Activated CD8-positive, alpha-beta memory T cell treated with anti-CD3 and anti-CD28 coated beads, Interleukin-2, amount 50 U/mL, for 48 hours (primary cell): ENCODE results near the gene PPIF.

Experiments used
- DNase-seq: peaks from one replicate; pipeline ENCODE4 v3.0.0-alpha.2; 2020

The PPIF gene

DNA sequence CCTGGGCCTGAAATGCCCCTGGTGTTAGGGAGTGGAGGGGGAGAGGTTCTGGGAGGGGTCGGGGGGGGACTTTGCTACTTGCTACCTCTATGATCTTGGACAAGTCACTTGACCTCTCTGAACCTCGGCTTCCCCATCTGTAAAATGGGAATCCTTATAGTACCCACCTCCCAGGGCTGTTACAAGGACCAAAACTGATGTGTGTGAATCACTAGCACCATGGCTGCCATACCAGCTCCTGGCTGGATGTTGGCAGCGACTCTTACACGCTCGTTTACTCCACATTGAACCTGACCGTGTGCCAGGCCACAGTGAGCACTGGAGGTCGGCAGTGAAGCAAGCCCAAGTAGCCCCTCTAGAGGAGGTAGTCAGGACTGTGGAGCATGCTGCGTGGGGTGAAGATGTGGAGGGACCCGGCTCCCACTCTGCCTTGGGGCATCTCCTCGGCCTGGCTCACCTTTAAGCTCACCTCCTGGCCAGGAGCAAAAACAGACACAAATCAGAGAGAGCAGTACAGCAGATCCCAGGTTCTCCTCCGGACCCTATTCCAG, 28.9 kb downstream of the PPIF start:
- DNase-seq, result no peak

DNA sequence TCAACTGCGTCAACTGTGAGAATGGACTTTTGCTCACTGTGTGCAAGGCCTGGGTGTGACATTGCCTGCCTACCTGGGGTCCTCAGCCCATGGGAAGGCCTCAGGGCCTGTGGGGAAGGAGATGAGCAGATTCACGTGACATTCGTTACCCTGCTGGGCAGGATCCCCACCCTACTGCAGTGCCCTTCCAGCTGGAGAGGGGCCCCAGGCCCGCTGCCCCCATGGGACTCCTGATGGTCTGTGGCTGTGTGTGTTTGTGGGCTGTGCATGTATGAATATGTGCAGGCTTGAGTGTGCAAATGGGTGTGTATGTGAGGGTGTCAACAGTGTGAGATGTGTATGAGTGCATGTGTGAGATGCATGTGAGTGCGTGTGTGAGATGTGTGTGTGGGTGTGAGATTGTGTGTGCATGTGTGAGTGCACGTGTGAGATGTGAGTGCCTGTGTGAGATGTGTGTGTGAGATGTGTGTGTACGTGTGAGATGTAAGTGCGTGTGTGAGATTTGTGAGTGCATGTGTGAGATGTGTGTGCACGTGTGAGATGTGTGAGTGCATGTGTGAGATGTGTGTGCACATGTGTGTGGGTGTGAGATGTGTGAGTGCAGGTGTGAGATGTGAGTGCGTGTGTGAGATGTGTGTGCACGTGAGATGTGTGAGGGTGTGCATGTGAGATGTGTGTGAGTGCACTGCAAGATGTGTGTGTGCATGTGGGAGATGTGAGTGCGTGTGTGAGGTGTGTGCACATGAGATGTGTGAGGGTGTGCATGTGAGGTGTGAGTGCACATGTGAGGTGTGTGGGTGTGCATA, 29.7 kb downstream of the PPIF start:
- peak; percentile 32 for DNase-seq

DNA sequence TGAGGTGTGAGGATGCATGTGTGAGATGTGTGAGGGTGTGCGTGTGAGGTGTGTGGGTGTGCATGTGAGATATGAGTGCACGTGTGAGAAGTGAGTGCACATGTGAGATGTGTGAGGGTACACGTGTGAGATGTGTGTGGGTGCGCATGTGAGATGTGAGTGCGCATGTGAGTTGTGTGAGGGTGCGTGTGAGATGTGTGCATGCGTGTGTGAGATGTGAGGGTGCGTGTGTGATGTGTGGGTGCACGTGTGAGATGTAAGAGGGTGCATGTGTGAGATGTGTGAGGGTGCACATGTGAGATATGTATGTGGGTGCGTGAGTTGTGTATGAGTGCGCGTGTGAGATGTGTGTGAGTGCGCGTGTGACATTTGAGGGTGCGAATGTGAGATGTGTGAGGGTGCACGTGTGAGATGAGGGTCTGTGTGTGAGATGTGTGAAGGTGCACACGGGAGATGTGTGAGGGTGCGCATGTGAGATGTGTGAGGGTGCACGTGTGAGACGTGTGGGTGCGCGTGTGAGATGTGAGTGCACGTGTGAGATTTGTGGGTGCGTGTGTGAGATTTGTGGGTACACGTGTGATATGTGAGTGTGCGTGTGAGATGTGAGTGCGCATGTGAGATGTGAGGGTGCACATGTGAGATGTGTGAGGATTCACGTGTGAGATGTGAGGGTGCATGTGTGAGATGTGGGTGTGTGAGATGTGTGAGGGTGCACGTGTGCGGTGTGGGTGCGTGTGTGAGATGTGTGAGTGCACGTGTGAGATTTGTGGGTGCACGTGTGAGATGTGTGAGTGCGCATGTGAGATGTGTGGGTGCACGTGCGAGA, 30.5 kb downstream of the PPIF start:
- DNase-seq, result no peak

DNA sequence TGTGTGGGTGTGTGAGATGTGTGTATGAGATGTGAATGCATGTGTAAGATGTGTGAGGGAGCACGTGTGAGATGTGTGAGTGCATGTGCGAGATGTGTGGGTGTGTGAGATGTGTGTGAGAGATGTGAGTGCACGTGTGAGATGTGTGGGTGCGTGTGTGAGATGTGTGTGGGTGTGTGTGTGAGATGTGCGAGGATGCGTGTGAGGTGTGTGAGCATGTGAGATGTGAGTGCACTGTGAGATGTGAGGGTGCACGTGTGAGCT, 31.0 kb downstream of the PPIF start:
- no peak for DNase-seq

DNA sequence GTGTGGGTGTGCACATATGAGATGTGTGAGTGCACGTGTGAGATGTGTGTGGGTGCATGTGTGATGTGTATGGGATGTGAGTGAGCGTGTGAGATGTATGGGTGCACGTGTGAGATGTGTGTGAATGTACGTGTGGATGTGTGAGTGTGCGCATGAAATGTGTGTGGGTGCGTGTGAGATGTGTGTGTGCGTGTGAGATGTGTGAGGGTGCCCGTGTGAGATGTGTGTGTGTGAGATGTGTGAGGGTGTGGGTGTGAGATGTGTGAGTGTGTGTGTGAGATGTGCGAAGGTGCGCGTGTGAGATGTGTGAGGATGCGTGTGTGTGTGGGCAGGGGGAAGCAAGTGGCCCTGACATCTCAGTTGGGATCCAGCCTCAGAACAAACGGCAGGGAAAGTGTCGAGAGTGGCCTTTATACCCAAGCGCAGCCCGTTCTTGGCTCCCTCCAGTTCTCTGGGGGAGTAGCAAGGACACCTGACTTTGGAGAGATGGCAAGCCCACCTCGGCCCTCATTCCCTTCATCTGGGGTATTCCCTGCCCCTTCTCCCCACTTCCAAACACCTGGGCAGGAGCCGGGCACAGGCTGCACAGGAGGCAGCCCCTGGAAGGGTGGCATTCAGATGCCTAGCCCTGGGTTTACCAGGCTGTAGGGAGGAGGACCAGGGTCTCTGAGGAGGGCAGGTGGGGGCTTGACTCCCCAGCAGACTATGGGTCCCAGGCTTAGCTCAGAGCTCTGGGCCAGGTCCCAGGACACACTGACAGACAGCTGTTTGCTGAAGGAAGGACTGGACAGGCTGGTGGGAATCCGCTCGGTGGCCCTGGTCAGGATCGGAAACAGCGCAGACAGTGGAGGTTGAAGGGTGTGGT, 31.6 kb downstream of the PPIF start:
- DNase-seq, result peak; percentile 44

DNA sequence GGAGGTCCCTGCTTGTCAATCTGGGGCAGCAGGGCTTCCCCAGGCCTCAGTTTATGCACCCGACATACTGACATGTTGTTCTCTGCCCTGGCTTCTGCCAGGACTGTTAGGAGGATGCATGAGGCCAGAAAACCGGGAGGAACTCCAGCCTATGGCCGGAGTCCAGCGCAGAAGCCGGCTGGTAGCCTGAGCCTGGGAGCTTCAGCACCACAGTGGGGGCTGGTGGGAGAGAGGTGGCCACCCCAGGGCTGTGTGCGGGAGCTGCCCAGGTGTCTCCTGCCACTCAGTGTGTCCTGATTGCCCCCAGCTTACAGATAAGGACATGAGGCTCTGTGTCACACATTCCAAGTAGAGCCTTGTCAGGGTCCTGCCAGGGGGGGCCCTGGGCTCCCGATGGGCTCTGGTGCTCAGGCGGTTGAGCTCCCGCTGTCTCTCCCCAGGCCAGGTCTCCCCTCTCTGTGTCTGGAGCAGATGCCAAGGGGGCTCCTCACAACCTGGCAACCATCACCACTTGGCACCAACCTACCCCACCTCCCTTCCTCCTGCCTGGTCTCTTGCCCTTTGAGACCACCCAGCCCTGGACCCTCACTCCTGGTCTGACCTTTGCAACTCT, 32.3 kb downstream of the PPIF start:
- DNase-seq, result peak; percentile 36

DNA sequence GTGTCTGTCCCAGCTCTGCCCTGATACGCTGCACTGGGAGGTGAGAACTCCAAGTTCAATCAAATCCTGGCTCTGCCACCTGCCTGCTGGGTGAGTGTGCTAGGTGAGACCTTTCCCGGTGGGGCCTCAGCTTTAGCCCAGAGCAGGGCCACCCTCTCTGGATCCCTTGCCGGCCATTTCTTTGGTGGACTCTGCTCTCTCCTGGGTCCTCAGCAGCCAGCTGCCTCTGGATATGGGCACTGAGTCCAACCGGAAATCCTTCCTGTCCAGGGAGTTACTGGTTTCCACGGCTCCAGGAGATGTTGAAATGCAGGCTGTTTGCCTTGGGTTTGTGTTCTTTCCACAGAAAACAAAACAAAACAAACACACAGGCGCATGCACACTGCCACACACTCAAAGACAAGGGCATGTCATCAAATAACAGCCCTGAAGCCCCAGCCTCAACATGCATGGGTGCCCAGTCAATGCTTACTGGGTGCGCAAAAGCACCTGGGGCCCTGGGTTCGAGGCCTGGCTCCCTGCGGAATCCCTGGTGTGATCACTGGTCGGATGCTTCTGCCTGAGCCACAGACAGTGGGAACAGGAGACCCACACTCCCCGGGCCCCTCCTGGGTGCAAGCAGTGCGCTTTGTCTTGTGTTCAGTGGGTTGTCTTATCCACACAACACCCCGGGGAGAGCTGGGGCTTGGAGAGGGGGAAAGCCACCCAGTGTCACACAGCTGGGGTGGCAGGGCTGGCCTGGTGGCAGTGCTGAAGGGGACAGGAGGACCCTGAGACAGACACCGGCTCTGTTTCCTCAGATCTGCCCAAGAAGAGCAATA, 33.1 kb downstream of the PPIF start:
- DNase-seq, result peak; percentile 44

DNA sequence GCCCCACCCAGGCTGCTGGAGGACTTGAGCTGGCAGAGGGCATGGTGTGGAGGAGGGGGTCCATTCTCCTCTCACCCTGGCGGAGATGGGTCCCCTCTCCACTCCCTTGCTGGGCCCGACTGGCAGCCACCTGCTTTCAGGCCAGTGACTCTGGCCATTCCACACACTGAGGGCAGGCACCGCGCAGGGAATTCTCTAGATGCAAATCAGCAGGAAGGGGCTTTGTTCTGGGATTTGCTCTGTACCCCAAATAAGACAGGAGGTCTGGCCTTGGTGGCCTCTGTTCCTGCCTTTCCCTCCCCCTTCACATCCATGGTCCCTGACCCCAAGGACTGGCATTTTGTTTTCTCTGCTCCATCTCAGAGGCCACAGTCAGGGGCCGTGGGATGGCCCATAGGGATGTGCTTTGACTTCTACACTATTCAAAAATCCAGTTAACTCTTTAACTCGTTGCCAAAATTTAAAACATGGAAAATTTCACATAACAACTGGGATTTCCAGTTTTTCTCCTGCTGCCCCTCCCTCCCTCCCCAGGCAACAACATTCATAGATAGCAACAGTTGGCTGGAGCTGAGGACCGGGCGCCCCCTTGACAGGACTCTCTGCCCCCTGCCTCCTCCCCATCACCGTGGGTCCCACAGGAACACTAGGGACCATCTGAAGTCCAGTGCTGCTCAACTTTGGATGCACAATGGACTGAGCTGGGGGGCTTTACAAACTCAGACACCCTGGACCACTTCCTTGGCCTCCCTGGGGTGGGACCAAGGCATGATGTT, 33.9 kb downstream of the PPIF start:
- peak; percentile 34 for DNase-seq

DNA sequence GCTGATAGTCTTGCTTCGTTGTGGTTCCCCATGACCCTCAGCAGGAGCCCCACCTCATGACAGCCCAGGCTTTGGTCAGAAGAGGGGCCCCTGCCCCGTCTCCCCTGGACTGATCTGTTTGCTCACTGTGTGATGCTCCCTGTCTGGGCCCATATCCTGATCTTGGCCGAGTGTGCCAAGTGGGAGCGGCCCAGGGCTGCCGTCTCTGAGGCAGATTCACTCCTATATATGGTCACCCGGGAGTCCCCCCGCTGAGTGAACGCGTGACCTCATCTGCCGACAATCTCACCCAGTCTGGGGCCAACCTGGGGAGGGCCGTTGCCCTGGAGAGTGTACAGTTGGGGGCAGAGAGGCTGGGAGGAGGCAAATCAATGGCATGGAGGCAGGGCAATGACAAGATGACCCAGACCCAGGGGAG, 34.5 kb downstream of the PPIF start:
- peak; percentile 39 for DNase-seq

DNA sequence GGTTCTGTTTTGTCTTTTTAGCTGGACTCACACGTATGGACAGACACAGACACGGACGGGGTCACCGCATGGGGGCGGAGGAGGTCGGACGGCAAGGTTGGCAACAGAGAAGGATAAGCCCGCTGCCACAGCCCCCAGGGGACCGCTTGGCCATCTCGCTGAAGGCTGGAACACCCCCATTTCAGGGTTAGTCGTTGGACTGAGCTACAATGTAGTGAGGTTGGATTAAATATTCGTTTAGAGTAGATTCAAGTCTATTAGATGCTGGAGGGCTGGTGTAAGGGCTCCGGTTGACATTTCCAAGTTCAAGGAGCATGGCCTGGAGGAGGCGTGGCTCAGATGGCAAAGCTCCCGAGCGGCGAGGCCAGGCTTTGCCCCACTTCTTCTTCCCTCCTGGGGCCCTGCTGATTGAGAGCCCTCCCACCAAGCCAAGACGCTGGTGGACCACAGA, 35.2 kb downstream of the PPIF start:
- DNase-seq, result no peak

DNA sequence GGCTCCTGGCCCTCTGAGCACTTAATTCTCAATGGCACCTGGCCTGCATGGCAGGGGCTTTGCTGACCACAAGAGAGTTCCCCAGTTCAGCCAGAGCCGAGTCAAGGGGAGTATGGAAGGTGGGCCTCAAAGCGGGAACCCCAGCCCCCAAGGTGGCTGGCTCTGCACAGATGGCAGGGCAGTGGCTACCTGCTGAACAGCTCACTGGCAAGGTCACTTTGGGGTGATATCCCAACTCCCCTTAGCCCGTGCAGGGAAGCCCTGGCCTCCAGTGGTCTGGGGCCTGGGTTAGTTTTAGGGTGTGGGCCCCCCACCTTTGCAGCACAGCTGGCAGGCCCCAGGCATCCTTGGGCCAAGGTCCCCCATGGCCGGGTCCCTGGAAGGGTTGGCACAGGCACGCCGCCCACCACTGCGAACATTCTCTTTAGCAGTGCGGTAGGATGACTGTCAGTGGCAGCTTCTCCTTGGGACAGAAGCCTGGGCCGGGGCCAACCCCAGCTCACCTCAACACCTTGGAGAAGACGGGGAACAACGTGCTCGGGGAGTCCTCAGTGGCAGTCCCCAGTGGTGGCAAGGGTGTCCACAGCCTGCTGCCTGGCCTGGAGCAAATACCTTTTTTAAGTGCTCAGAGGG, 36.8 kb downstream of the PPIF start:
- peak; percentile 46 for DNase-seq

DNA sequence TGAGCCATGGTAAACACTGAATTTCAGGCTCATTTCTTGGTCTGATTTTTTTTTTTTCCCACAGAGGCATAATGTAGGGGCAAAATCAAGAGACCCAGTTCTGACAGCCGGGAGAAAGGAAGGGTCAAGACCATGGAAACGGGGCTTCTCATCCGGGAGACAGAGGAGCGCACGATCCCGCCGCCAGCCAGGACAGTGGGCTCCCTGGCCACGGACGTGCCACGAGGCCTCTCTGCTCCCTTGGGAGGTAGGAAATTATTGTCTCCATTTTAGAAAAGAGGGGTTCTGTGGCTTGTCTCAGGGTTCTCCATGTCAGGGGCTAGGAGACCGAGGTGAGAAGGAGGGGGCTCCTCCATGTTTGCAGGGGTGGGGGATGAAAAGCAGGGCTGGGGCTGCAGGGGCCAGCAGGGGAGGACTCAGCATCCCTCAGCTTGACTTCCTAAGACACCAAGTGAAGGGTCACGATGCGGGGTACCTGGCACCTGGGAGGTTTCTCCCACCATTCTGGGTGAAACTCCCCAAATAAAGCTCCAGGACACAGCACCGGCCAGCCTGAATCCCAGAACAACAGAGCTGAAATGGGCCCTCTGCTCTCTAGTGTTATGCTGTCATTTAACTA, 37.6 kb downstream of the PPIF start:
- DNase-seq, result no peak

DNA sequence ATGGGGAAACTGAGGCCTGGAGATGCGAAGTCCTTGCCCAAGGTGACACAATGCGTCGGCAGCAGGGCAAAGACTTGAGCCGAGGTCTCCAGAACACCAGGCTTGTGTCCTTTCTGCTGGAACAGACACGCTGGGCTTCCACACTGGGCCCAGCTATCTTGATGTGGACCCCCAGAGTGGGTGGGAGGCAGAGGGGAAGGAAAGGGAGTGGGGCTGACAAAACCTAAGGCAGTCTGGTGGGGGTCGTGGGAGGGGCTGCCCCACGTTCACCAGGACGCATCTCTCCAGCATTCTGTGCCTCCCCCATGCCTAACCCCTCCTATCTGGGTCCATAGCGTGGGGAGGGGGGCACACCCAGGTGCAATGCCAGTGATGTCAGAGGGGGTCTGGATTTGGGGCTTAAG, 38.1 kb downstream of the PPIF start:
- DNase-seq, result peak; percentile 36

DNA sequence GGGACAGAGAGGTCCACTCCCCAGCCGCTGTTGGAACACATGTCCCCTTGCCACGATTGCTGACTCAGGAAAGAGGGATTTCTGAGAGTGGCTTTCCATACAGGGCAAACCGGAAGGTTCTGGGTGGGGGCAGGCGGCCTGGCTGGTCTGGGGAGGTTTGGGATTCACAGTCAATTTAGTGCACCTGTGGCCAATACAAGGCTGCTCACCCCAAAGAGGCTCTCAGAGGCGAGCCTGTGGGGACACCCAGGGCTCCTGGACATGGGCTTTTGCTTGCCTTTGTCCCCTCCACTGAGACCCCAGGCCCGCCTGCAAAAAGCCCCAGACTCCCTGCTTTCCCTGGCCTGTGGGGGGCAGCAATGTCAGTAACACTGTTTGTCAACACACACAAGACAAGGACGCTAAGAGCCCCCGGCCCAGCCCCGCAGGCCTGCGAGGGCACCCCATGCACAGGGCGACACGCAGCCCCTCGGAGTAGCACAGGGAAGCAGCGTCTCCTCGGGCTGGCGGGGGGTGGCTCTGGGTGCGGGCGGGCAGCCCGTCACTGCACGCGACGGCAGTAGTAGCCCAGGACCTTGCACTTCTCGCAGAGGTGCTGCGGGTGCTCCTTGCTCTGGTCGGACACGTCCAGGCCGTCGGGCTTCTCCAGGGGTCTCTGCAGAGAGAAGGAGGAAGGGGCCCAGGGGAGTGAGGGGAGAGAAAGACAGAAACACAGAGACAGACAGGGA, 38.7 kb downstream of the PPIF start:
- DNase-seq, result peak; percentile 42

DNA sequence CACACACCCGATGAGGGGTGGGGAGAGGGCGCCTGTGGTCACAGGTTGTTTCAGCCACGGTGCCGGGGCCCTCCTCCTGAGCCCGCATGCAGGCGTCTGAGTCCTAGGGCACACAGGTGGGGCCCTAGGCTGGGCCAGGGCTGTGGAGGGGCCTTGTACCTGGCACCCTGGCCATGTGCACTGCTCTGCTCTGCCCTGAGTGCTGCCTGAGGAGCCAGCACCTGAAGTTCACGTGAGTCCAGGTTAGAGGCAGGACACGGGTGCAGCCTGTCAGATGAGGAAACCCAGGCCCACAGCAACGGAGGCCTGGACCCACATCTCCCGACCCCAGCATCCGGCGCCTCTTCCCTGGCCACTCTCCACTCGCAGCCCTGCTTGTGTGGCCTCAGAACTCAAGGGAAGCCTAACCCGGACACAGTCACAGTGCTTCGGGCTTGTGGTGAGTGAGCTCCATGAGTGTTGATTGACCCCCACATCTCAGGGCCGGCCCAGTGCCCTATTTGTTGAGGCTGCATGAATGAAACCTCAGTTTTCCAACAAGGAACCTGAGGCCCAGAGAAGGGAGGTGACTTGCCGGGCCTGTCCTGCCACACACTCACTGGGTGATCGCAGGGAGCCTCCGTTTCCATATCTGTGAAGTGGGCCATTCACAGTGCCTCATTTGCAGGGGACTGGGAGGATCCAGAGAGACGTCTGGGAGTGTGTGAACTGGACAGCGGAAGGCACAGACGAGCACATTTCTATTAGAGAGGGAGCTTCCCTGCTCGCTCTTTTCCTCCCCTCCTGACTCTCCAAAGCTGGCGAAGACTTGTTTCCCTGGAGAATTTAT, 39.6 kb downstream of the PPIF start:
- DNase-seq, result peak; percentile 38

DNA sequence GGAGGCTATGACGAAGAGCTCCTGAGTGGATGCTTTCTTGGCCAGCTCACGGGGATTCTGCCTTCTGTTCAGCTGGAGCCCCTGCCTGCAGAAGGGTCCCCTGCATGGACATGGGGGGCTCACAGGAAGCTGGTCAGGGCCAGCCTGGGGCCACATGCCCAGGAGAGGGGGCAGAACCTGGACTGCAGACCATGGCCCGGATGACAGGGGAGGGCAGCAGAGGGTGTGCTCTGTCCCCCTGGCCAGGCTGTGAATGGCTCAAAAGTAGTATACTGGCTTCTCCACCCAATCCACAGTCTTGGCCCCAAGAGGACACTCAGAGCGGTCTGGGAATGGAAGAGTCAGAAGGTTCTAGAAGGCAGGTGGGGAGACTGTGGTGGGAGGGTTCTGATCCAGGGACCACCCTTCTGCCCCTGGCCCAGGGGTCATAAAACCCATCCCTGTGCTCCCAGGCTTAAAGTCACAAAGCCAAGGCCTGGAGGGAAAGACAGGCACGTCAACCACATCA, 40.3 kb downstream of the PPIF start:
- no peak for DNase-seq

DNA sequence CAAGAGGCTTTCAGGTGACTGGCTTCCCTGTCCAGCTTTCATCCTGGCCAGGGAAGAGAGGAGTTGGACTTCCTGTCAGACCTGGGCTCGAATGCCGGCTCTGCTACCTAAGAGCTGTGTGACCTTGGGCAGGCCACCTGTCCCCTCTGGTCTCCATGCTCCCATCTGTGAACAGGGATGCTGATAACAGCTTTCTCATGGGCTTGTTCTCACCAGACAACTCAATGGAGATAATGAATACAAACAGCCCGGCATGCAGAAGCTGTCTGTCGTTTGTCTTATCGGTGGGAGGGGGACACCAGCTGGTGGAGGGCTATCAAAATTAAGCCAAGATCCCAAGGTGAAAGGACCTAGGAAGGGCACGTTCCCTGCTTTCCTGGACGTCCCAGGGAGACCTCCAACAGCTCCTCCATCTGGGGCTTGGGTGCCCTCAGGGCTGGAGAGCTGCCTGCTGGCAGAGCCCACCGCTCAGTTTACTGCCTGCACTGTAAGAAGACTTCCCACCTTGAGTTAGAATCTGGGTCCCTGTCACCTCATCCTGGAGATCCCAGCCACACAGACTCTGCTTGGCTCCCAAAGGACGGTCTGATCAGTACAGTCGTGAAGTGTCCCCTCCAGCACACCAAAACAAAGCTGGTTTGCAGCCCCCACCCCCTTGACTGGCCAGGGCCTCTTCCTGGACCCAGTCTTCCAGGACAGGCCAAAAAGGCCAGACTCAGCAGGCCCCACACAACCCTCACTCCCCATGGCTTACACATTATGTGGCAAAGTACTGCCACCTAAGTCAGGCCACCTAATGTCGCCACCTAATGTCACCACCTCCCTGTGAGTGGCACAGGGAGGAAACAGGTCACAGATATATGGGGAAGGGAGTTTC, 40.9 kb downstream of the PPIF start:
- peak; percentile 43 for DNase-seq
